HG03354 (cell line): ENCODE results near the gene TP53I11.

ENCODE experiments used
- ATAC-seq: cut with Tn5 transposase; IDR thresholded peaks from one replicate; pipeline ENCODE4 v1.9.1; 2021; ENCODE audit warnings: mild to moderate bottlenecking; ENCODE audit not compliant: unreplicated experiment, poor library complexity, severe bottlenecking

TP53I11 gene

DNA sequence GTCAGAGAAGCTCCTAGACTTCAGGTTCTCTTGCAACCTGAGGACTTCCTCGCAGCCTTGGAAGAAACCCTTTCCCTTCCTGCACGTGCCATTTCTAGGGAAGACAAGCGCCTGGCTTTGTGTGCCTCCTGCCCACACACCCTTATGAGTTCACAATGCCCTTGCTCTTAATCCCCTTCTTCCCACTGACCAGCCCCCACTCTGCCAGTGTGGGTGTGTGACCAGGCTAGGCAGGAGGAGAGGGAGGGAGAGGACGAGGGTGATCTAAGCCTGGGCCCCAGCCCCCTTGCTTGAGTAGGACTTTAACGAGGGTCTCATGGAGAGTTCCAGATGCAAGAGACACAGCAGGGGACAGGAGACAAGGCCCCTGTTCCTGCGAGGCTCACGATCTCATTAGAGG, 30.2 kb downstream of the TP53I11 start:
- ATAC-seq = no peak

DNA sequence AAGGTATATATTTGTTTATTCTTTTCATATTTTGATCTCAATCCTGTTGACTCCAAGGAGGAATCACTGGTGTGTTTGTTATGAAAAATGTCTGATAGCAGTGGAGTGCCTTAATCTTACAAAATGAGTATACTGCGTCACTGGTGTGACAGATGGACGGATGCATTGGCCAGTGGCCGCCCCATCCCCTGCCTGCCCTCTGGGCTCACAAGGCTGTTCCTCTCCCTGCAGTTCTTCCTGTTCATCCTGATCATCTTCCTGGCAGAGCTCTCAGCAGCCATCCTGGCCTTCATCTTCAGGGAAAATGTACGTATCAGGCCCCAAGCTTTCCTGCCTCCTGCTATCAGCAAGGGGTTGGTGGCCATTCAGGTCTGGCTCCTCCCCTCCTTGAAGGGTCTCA, 32.9 kb downstream of the TP53I11 start:
- ATAC-seq = no peak

DNA sequence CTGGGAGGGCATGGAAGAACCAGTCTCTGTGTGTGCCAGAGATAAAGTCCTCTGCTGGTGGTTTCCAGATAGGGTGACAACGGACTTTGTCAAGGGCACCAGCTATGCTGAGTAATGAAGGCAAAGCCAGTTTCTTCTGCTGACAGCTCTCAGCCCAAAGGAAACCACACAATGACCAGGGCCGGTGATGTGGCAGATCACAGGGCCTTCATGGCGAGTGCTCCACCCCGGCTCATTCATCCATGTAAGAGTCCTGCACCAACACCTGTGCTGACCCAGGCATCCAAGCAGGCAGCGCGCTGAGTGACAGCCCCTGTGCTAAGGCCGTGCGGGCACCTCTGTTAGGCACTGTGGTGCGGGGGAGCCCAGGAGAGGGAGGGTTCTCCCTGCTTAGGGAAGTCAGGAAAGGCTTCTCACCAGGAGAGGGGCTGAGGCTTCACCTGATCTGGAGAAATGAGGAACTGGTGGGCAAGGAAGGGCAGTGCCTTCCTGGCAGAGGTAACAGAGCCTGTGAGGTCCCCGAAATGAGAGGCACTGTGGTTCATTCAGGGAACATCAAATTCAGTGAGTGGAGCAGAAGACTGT, 33.8 kb downstream of the TP53I11 start:
- no peak for ATAC-seq

DNA sequence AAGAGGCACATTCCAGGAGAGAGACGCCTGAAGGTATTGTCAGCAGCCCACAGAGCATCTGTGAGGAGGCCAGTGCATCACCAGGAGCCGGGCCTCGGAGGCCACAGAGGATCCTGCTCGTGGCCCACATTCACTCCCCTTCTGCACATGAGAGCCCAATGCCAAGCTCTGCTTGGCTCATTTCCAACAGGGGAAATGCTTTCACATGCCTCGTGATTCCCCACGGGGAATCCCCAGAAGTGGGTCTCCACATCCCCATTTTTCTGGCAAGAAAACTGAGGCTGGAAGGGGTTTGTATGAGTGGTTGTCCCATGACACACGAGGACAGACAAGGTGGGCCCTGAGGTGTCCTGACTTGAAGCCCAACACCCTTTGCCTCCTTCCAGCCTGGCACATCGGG, 34.4 kb downstream of the TP53I11 start:
- no peak for ATAC-seq

DNA sequence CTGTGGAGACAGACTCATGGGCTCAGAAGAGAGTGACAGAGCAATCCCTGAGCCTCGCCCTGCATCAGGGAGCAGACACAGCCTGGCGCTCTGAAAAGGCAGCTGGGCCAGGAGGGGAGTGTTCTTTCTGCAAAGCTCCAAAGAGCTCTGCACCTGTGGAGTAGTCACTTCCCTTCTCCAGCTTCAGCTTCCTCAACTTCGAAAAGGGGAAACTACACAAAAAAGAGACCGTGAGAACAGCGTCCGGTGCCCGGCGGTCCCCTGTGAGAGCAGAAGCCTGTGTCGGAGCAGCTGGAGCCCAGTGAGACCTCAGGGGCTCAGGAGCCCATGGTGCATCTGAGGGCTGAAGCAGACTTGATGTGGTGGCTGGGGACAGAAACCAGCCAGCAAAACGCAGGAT, 35.1 kb downstream of the TP53I11 start:
- no peak for ATAC-seq

DNA sequence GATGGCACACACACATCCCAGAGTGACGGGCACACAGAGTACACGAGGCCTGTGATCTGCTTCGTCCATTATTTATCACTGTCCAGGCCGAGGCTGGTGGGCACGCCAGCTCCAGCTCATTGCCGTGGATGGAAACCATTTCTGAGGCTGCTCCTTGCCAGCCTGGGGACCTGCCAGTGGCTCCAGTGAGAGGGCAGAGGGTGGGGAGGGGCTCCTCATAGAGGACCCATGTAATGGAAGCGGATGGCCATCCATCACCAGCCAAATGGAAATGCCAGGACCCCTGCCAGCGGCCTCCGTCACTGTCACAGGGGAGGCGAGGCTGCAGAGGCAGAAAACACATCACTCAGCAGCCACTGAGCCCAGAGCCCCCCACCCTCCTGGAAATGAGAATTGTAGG, 35.7 kb downstream of the TP53I11 start:
- ATAC-seq = no peak

DNA sequence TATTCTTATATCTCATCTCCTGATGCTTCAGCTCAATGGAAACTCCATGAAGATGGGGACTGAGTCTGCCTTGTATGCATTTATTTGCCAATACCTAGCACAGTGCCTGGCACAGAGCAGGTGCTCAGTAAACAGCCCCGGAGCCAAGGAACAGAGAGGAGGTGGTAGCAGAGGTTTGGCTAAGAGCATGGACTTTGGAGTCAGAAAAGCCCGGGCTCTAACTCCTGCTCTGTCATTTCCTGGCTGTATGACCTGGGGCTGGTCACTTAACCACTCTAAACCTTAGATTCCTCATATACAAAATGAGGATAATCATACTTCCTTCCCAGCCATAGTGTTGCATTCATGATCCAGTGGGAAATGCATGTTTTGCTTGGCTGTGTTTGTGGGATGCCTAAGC, 36.6 kb downstream of the TP53I11 start:
- no peak for ATAC-seq

DNA sequence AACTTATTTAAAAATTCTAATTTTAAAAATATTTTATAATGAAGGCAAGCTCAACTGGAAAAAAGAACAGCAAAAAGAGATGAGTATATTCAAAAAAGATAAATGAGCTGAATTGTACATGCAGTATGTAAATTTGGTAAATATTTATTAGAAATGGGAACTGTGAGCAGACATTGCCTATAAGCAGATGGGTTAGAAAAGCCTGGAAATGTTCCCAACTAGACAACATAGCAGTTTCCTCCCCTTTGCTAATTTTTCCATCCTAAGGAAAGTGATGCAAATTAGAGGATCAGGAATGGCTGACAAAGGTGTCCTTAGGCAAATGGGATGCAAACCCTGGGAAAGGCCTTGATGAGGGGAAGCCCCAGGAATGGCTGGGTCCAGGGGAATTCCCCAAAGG, 37.2 kb downstream of the TP53I11 start:
- ATAC-seq = no peak

DNA sequence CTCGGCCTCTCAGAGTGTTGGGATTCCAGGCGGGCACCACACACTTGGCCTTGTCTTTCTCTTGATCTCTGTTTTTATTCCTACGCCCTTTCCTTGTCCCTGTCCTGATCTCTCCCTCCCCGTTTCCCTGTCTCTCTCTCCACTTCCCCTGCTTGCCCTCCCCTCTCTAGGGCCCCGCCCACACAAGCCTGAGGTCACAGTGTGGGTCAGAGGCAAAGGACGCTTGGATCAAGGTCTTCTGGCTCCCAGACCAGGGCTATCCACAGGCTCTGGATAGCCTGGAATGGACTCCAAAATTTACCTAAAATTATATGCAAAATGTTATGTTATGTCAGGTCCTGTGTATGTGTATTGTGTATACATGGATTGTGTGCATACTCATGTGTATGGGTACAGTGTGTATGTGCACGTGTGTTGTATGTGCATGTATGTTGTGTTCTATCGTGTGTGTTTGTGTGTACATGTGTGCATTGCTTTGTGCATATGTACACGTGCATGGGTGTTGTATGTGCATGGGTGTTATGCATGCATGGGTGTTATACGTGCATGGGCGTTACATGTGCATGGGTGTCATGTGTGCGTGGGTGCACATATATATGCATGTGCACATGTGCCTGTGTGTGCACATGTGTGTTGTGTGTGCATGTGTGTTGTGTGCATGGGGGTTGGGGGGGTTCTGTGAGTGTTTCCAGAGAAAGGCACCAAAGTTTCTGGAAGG, 38.3 kb downstream of the TP53I11 start:
- ATAC-seq = no peak

DNA sequence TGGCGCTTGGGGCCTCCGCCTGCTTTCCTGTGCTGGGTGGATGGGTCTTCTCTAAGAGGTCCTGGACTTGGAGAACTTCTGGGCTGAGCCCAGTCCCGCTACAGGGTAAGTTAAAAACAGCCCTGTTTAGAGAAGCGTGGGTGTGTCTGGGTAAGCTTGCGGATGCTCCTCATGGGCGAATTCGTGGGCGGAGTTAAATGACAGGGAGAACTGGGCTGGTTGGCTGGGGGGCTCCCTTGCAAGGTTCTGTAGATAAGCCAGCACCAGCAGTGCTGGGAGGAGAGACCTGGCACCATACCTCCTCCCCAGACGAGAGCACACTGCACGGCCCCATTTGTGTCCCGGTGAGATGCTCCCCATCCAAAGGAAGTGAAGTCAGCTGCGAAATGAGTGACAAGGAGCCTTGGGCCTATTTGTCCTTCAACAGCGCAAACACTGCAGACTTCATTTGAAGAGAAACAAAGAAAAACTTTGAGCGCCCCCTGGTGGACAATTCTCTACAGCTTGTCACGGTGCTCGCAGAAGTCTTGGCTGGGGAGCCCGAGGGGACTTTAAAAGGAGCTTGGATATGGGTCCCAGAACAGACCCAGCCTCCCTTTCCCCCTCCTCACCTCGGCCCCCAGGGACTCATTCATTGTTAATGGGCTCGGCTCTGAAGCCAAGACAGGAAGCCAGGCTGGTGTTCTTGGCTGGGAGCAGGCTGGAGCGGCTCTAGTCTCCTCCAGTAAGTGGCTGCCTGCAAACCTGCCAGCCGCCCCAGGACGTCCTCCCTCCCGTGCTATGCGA, 39.5 kb downstream of the TP53I11 start:
- ATAC-seq = peak; percentile 83

DNA sequence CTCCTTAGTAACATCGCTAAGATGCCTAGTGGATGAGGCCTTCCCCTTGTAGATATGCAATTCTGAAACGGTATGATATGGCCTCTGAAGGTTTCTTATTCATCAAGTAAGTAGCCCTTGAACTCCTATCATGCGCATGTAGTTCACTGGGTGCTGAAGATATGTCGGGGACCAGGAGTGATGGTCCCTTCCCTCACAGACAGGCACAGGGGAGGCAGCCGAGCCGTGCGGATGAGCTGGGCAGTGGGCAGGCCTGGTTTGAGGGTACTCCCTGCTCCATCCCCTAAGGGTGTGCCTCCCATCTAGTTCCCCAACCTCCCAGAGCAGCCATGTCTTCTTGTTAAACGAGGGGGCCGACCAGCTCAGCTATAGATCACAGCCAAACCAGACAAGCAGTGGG, 40.1 kb downstream of the TP53I11 start:
- no peak for ATAC-seq

DNA sequence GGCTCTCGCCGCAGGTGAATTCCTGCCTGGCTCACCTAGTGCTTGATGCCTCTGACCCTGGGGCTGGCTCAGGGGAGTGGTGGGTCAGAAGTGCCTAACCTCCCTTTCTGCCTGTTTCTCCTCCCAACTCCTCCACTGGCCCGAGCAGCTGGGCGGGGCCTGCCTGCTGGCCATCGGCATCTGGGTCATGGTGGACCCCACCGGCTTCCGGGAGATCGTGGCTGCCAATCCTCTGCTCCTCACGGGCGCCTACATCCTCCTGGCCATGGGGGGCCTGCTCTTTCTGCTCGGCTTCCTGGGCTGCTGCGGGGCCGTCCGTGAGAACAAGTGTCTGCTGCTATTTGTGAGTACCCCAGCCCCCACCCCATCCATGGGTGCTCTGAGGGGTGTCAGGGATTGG, 41.1 kb downstream of the TP53I11 start:
- ATAC-seq = no peak

DNA sequence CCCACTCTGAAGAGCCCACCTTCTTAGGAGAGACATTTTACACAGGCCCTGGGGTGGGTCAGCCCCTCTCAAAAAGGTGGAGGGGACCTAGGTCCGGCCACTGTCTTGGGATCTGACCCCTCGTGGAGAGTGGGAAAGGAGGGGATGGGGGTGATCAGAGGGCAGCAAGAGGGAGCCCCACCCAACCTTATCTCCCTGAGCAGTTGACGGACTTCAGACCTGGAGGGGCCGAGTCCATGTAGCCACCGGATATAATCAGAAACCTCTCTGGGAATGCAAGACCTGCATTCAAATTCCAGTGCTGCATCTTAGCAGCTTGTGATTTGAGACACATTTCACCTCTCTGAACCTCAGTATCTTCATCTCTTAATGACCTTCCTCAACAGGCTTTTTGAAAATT, 44.0 kb downstream of the TP53I11 start:
- ATAC-seq = no peak

DNA sequence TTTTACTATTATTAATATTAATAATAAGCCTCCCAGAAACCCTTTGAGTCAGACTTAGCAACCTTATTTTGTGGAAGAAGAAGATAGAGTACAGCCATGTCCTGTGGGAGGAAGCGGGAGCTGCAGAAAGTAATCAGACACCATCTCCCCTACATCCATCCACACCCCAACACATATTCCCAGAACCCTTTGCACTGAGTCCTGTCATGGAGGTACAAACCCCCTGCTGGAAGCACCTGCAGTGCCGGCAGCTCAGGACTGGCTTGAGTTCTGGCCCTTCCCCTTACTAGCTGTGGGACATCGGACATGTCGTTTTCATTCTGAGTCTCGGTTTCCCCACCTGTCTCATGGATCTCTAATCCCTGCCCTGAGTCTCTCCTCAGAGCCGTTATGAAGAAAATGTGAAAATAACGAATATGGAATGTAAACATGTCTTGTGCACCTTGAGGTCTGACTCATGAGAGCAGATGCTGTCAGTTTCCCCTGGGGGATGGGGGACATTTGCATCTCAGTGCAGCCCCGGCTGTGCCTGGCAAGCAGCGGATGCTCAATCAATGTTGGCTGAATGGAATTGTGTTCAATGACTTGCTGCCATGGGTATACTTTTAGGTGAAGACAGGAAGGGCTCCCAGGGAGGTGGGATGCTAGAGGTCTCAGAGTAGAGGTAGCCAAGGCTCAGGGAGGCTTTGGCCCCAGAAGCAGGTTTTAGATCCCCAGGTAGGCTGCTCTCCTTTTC, 45.4 kb downstream of the TP53I11 start:
- no peak for ATAC-seq

DNA sequence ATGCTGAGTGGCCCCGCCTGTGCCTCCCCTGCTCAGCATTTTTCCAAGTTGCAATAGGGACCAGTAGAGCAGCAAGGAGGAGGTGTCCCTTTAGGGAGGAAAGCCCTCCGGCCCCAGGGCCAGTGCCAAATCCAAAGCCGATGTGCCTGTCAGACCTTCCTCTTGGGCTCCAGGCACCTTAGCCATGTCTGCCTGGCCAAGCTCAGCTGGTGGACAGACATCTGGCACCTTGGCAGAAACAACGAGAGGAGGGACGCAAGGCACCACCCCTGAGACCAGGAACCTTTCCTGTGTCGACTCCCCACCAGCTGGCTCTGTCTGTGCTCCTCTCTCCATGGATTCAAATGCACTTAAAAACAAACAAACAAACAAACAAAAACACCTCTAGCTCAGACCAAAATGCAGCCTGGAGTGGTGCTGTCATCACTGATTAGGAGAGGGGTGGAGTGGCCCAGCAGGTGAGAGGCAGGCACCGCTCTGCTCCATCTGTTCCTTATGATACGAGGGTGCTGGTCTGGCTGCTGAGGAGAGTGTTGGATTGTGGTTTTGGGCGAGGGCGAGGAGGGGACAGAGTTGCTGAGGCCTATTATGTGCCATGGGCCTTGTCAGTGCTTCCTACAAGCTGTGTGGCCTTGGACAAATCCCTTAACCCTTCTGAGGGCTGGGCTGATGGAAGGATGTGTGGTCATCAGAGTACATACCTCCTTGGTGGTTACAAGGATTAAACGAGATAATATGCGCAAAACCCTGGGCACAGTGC, 46.2 kb downstream of the TP53I11 start:
- no peak for ATAC-seq

DNA sequence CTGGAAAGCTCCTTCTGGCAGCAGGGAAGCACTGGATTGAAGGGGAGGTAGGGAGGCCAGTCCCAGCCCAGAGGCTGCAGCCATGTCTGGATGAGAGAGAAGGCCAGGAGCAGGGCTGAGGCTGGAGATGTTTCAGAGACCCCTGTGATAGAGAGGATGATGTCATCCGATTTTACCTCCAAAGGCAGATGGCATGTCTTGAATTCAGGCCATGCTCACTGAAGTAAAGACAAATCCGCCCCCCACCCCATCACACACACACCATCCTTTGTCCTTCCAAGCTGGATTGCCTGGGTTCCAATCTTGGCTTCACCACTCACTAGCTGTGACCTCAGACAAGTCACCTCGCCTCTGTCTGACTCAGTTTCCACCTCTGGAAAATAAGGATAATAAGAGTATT, 47.2 kb downstream of the TP53I11 start:
- no peak for ATAC-seq

DNA sequence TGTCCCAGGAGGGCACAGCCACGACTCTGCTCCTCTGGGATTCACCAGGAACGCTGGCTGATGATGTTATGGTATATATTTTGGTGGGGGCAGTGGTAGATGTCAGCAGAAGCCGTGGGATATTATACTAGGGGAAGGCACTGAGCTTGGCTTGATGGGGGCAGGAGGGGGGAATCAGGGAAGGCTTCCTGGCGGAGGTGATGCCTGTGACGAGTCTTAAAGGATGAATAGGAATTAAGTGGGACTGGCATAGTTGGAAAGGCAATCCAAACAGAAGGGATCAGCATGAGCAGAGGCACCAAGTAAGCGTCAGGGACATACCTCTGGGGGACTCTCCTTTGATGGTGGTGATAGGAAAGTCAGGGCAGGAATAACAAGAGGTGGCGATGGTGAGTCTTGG, 47.6 kb downstream of the TP53I11 start:
- no peak for ATAC-seq

DNA sequence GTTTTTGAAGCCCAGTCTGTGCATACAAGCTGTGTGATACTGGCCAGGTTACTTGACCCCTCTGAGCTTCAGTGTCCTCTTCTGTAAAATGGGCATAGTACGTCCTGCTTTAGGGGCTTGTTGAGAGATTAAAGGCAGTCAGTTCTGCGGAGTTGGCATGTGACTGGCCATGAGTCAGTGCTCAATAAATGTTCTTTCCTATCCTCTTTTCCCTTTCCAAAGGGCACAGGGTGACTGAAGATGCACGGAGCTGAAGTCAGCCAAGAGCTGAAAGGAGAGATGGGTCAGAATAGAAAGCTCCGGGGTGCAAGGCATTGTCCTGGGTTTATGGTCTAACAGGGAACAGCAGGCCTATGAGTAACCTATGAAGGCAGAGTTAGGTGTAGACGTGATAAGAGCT, 48.9 kb downstream of the TP53I11 start:
- ATAC-seq = no peak

DNA sequence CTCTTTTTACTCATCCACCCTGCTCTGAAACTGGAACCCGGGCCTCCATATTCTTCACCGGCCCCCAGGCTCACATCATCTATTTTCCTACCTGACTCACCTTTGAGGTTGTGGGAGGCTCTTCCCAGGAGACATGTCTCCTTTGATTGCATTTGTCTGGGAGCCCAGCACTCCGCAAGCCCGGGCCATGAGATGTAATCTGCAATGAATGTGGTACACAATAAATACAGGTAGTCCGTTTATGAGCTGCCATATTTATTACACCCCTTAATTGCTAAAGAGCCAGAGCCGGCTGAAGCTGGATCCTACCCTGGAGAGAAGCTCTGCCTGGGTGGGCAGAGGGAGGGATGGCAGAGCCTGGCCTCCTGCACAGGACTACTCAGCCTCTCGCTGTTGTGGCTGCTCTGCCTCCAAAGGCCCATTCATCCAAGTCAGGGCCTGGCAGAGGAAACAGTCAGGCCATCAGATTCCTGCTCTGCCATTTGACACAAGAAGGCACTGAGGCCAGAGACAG, 49.5 kb downstream of the TP53I11 start:
- no peak for ATAC-seq

DNA sequence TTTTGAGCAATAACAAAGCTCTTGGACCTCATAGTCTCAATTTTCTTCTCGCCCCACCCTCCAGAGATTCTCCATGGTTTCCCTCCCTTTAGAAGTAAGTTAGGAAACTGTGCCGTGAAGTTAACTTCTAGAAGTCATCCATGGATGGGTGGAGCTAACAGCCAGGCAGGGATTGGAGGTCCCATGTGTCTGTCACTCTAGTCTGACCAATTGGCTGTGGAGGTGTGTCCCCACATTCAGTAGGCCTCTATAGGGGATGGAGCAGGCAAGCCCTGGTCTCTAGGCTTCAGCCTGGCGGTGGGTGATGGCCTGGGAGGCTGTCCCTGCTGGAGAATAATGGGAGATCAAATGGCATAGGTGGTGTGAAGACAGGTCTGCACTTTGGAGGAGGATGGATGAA, 50.7 kb downstream of the TP53I11 start:
- no peak for ATAC-seq
